ENCODE data around the gene RANBP9. TPM values are rescaled to one million over a fixed set of nuclear protein-coding genes. Genes with fewer than 3 reads are reported as not detected.
A peak's percentile ranks its signal among the peaks of the same experiment; 100 is the strongest.

The RANBP9 gene
- total and polyA plus RNA-seq, 9 of the 15 experiments (the other 6 are each of a cell fraction or from before 2014, with no cell fraction given) = 27.5 to 130 (median 61.5) TPM

GRCh38 chr6:13688692-13689196 is 22.9 kb downstream of the RANBP9 start (continued):
- peak; percentile 62; the same call in 1 of the 2 replicates for TF ChIP-seq CHAMP1 (IDR thresholded peaks at IDR 0.05)
- TF ChIP-seq ZNF668 (CRISPR knock-in tag; IDR thresholded peaks at IDR 0.05) = no peak
- TF ChIP-seq YY1 (IDR thresholded peaks at IDR 0.05; ENCODE audit: borderline replicate concordance in 1 of 3, control insufficient read depth in 1 of 3, extremely low read depth in 1 of 3, insufficient read depth in 3 of 3, insufficient read length in 1 of 3, insufficient replicate concordance in 2 of 3, low read depth in 1 of 3, low read length in 2 of 3) = peak in 1 of 3 experiments; percentile 58
- TF ChIP-seq ZNF124 (CRISPR knock-in tag; IDR thresholded peaks at IDR 0.05) = no peak
- peak; percentile 99 for TF ChIP-seq ADNP (tag; IDR thresholded peaks at IDR 0.05)
- TF ChIP-seq TCF3 (CRISPR knock-in tag; IDR thresholded peaks at IDR 0.05) = peak; percentile 89
- no peak for TF ChIP-seq STAG1 (CRISPR knock-in tag; IDR thresholded peaks at IDR 0.05; ENCODE audit: borderline replicate concordance)
- TF ChIP-seq RREB1 (CRISPR knock-in tag; IDR thresholded peaks at IDR 0.05) = no peak
- no peak for TF ChIP-seq PREB (CRISPR knock-in tag; IDR thresholded peaks at IDR 0.05)
- no peak for TF ChIP-seq ZKSCAN3 (CRISPR knock-in tag; IDR thresholded peaks at IDR 0.05)
- TF ChIP-seq NR4A1 (CRISPR knock-in tag; IDR thresholded peaks at IDR 0.05) = no peak
- no peak for TF ChIP-seq NR4A1 (tag; IDR thresholded peaks at IDR 0.05)
- no peak for TF ChIP-seq IRF9 (tag; IDR thresholded peaks at IDR 0.05)
- peak; percentile 38; the same call in 1 of the 2 replicates for TF ChIP-seq FOXM1 (IDR thresholded peaks at IDR 0.05; ENCODE audit: low read depth)
- TF ChIP-seq FOXM1 (CRISPR knock-in tag; IDR thresholded peaks at IDR 0.05; ENCODE audit: low read depth) = no peak
- TF ChIP-seq FOXP1 (CRISPR knock-in tag; IDR thresholded peaks at IDR 0.05) = no peak
- peak; percentile 44 for TF ChIP-seq BRD9 (IDR thresholded peaks at IDR 0.05; ENCODE audit: low read depth, partially characterized antibody)
- TF ChIP-seq SMAD4 (CRISPR knock-in tag; conservative IDR thresholded peaks at IDR 0.05) = peak; percentile 67
- TF ChIP-seq GATAD2B (IDR thresholded peaks at IDR 0.05; ENCODE audit: borderline replicate concordance) = no peak

All from K562 (cell line).